Ovary (tissue), 3 donors: Measurements from ENCODE around the gene KCTD13.
"Not testable (repeated sequence)": the region's sequence is repeated elsewhere in the genome, so short reads cannot be mapped to it uniquely, and the experiment has no call there.

ENCODE experiments used
- EP300 ChIP-seq: sonication (generic); formaldehyde crosslinking; IDR thresholded peaks from one replicate; pipeline ENCODE4 v1.6.1; 2017; ENCODE audit warnings: antibody characterized with exemption
- POLR2A ChIP-seq: fragments of 450-650 bp; IDR thresholded peaks from one replicate; pipeline ENCODE4 v1.6.1; 2017; ENCODE audit warnings: antibody characterized with exemption, mild to moderate bottlenecking, moderate library complexity
- TF ChIP-seq, protein P1 (sequence below), 3 donors: fragments of 450-650 bp in 2 of 3; fragments of 200-600 bp in 1 of 3; IDR thresholded peaks; one replicate each; pipeline versions ENCODE4 v1.5.1 to v1.8.0; 2016 to 2022; ENCODE audit warnings: antibody characterized with exemption in 3 of 3, mild to moderate bottlenecking in 1 of 3
- donor health status: DM: no; HTN: no; CAD: no.

DNA sequence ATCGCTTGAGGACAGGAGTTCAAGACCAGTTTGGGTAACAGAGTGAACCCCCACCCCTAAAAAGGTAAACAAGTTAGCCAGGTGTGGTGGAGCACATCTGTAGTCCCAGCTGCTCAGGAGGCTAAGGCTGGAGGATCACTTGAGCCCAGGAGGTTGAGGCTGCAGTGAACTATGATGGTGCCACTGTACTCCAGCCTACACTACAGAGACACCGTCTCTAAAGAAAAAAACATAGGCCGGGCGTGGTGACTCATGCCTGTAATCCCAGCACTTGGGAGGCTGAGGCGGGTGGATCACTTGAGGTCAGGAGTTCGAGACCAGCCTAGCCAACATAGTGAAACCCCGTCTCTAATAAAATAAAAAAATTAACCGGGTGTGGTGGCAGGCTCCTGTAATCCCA is 57.0 kb downstream of the KCTD13 start:
- TF ChIP-seq, protein P1, sequence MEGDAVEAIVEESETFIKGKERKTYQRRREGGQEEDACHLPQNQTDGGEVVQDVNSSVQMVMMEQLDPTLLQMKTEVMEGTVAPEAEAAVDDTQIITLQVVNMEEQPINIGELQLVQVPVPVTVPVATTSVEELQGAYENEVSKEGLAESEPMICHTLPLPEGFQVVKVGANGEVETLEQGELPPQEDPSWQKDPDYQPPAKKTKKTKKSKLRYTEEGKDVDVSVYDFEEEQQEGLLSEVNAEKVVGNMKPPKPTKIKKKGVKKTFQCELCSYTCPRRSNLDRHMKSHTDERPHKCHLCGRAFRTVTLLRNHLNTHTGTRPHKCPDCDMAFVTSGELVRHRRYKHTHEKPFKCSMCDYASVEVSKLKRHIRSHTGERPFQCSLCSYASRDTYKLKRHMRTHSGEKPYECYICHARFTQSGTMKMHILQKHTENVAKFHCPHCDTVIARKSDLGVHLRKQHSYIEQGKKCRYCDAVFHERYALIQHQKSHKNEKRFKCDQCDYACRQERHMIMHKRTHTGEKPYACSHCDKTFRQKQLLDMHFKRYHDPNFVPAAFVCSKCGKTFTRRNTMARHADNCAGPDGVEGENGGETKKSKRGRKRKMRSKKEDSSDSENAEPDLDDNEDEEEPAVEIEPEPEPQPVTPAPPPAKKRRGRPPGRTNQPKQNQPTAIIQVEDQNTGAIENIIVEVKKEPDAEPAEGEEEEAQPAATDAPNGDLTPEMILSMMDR (IDR thresholded peaks at IDR 0.05): not testable (repeated sequence)
- not testable (repeated sequence) for TF ChIP-seq POLR2A, EP300
